Ovary (tissue), 9 donors: ENCODE measurements around the gene GNB1. TPM values are rescaled to one million over a fixed set of nuclear protein-coding genes. Genes with fewer than 3 reads are reported as not detected.

Experiments
- DNase-seq, 5 donors: peaks; one replicate each; pipeline ENCODE4 v3.0.0-alpha.2; 2019 to 2020
- H3K27ac ChIP-seq, 2 donors: fragments of 200-600 bp; one replicate each; pipeline versions ENCODE4 v1.5.1 to v1.8.0; 2019 to 2022
- H3K27me3 ChIP-seq: fragments of 200-600 bp; one replicate; pipeline ENCODE4 v1.8.0; 2022
- H3K36me3 ChIP-seq: fragments of 200-600 bp; sonication (generic); one replicate; pipeline ENCODE4 v1.5.1; 2019
- H3K4me1 ChIP-seq: one replicate; pipeline ENCODE4 v1.8.1; 2013; ENCODE audit warnings: mild to moderate bottlenecking, moderate library complexity; ENCODE audit not compliant: insufficient read depth
- H3K4me3 ChIP-seq: fragments of 200-600 bp; sonication (generic); one replicate; pipeline ENCODE4 v1.5.1; 2017
- H3K9me3 ChIP-seq, 2 donors: fragments of 200-600 bp in 1 of 2; sonication (generic) in 1 of 2; one replicate each; pipeline versions ENCODE4 v1.5.1 to v1.8.1; 2013 to 2019; ENCODE audit warnings: mild to moderate bottlenecking in 1 of 2, moderate library complexity in 1 of 2
- CTCF ChIP-seq, 3 donors: fragments of 450-650 bp in 2 of 3; fragments of 200-600 bp in 1 of 3; IDR thresholded peaks; one replicate each; pipeline versions ENCODE4 v1.5.1 to v1.8.0; 2016 to 2022; ENCODE audit warnings: antibody characterized with exemption in 3 of 3, mild to moderate bottlenecking in 1 of 3
- EP300 ChIP-seq: sonication (generic); formaldehyde crosslinking; IDR thresholded peaks from one replicate; pipeline ENCODE4 v1.6.1; 2017; ENCODE audit warnings: antibody characterized with exemption
- POLR2A ChIP-seq: fragments of 450-650 bp; IDR thresholded peaks from one replicate; pipeline ENCODE4 v1.6.1; 2017; ENCODE audit warnings: antibody characterized with exemption, mild to moderate bottlenecking, moderate library complexity
- WGBS, 3 donors: extraction: QIAGEN DNeasy Blood & Tissue Kit in 1 of 3; methylation state at CpG; one replicate each; pipeline versions ENCODE4 v1.1.5 to v1.1.7; 2013 to 2017; 5-methylcytosine and 5-hydroxymethylcytosine counted together
- intact Hi-C, 4 donors: fragments of 100-400 bp; cut with DNase I; formaldehyde crosslinking; loops; one replicate each; pipeline versions ENCODE4 v1.11.0 to v1.15.1; 2022 to 2023
- polyA plus RNA-seq, 2 donors: library from polyadenylated mRNA; stranded (reverse); fragments of 200-250 nt in 1 of 2; fragments of 350-450 nt in 1 of 2; fragmentation: Illumina TruSeq in 1 of 2; extraction: RNeasy Lipid Tissue Mini Kit (QIAGEN cat#74804) in 1 of 2; gene quantifications; one replicate each; pipeline ENCODE4 v1.2.3, GENCODE V29; 2013 to 2014
- total RNA-seq, 7 donors: library from RNA; depleted of rRNA in 2 of 7; stranded (reverse); fragments of >200 nt in 2 of 7; fragmentation: NEBNext Ultra II Directional in 3 of 7; extraction: Animal tissue kit (Norgen Biotek cat#: 25700) in 3 of 7; gene quantifications; one replicate each; pipeline versions ENCODE4 v1.1.0 to v1.2.4, GENCODE V29; 2016 to 2023
- donor health status: DM: no; HTN: no; CAD: no; lungs with moderate emphysema.
- donor health status: DM: no; HTN: no; CAD: no.
- donor health status: Bipolar disorder and iron deficiency.
- donor health status: DM: yes; HTN: yes; CAD: no.
- donor health status: DM: no; HTN: no; CAD: no.
- donor health status: DM: yes; HTN: yes; CAD: no.

The GNB1 gene
- total and polyA plus RNA-seq, 9 donors = 92.9 to 314 (median 255) TPM

- peaks cover 12% of the 10 kb centered on the region for H3K4me1 ChIP-seq
- TF ChIP-seq POLR2A (no peak), EP300 (no peak), CTCF (IDR thresholded peaks at IDR 0.05) (no peak)
- no peak for DNase-seq
- WGBS, 3 donors = 90 to 92% (median 91%) methylated on average over 8 of the region's 8 CpGs
- H3K36me3 ChIP-seq = no peaks in the 10 kb centered on the region
- H3K4me3 ChIP-seq = no peak overlapping the region
- intact Hi-C loops = no loop called here
- no peaks in the 10 kb centered on the region for H3K9me3 ChIP-seq
- H3K27ac ChIP-seq = no peak overlapping the region
- no peaks in the 10 kb centered on the region for H3K27me3 ChIP-seq
Measured at GRCh38 chr1:1832166-1832565, 58.7 kb downstream of the GNB1 start.

GRCh38 chr1:1827089-1827848 lies 63.6 kb downstream of the GNB1 start:
- H3K27ac ChIP-seq = no peak overlapping the region
- 67 to 71% (median 67%) methylated on average over 14 of the region's 14 CpGs for WGBS, 3 donors
- intact Hi-C loops = no loop called here
- no peaks in the 10 kb centered on the region for H3K9me3 ChIP-seq
- H3K36me3 ChIP-seq = no peaks in the 10 kb centered on the region
- no peak for DNase-seq
- H3K27me3 ChIP-seq = no peaks in the 10 kb centered on the region
- H3K4me1 ChIP-seq = peaks cover 1% of the 10 kb centered on the region
- no peak for TF ChIP-seq EP300
- no peak overlapping the region for H3K4me3 ChIP-seq

- TF ChIP-seq CTCF (IDR thresholded peaks at IDR 0.05) (no peak), EP300 (no peak), POLR2A (no peak)
- 91 to 96% (median 94%) methylated on average over 9 of the region's 9 CpGs for WGBS, 3 donors
- no peaks in the 10 kb centered on the region for H3K27me3 ChIP-seq
- no peaks in the 10 kb centered on the region for H3K36me3 ChIP-seq
- no peak for DNase-seq
- H3K4me1 ChIP-seq = peaks cover 1% of the 10 kb centered on the region
- intact Hi-C loops = no loop called here
- no peak overlapping the region for H3K4me3 ChIP-seq
- H3K9me3 ChIP-seq = no peaks in the 10 kb centered on the region
- no peak overlapping the region for H3K27ac ChIP-seq
Measured at GRCh38 chr1:1826356-1827088, 64.4 kb downstream of the GNB1 start.

- Histone ChIP-seq H3K9me3 (no peaks in the 10 kb centered on the region), H3K27me3 (no peaks in the 10 kb centered on the region), H3K4me1 (peaks cover 1% of the 10 kb centered on the region), H3K36me3 (no peaks in the 10 kb centered on the region), H3K4me3 (no peak overlapping the region), H3K27ac (no peak overlapping the region)
- WGBS, 3 donors = 94 to 97% (median 96%) methylated on average over 5 of the region's 5 CpGs
- no peak for DNase-seq
- intact Hi-C loops = no loop called here
- no peak for TF ChIP-seq EP300
- no peak for TF ChIP-seq CTCF (IDR thresholded peaks at IDR 0.05)
- TF ChIP-seq POLR2A = no peak
Measured at GRCh38 chr1:1825217-1825616, 65.7 kb downstream of the GNB1 start.

- TF ChIP-seq CTCF (IDR thresholded peaks at IDR 0.05) = no peak
- TF ChIP-seq EP300 = no peak
- TF ChIP-seq POLR2A = no peak
- H3K4me1 ChIP-seq = no peaks in the 10 kb centered on the region
- no peak for DNase-seq
- no peak overlapping the region for H3K4me3 ChIP-seq
- 94 to 99% (median 97%) methylated on average over 6 of the region's 6 CpGs for WGBS, 3 donors
- H3K36me3 ChIP-seq = no peaks in the 10 kb centered on the region
- H3K27me3 ChIP-seq = no peaks in the 10 kb centered on the region
- H3K9me3 ChIP-seq = no peaks in the 10 kb centered on the region
- no peak overlapping the region for H3K27ac ChIP-seq
- intact Hi-C loops = no loop called here
Measured at GRCh38 chr1:1819762-1820161, 71.1 kb downstream of the GNB1 start.
